Measurements from ENCODE around the gene CLIC4. TPM values are rescaled to one million over a fixed set of nuclear protein-coding genes. Genes with fewer than 3 reads are reported as not detected.

CLIC4 gene
- total RNA-seq, 4 donors from 2014 or later = 37.3 to 74.5 (median 45.6) TPM

DNA sequence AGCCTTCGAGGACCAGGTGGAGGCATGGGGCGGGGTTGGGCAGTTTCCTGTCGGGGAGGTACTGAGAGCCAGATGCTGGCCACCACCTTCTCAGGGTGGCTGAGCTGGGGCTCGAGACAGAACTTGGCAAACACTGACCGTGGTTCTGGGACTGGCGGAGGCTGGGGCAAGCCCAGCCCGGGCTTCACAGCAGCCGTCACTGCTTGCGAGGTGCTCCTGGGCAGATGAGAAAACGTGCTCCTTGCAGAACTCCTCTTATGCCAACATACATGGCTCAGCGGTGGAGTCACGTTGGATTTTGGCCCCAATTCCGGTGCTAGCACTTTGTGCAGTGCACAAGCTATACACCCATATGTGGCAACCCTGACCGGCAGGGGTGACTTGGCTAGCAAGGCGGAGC lies 115.6 kb downstream of the CLIC4 start:
- no peak for ATAC-seq
- H3K27me3 ChIP-seq = peaks cover 0 to 5% (median 3%) of the 10 kb centered on the region in 3 donors

DNA sequence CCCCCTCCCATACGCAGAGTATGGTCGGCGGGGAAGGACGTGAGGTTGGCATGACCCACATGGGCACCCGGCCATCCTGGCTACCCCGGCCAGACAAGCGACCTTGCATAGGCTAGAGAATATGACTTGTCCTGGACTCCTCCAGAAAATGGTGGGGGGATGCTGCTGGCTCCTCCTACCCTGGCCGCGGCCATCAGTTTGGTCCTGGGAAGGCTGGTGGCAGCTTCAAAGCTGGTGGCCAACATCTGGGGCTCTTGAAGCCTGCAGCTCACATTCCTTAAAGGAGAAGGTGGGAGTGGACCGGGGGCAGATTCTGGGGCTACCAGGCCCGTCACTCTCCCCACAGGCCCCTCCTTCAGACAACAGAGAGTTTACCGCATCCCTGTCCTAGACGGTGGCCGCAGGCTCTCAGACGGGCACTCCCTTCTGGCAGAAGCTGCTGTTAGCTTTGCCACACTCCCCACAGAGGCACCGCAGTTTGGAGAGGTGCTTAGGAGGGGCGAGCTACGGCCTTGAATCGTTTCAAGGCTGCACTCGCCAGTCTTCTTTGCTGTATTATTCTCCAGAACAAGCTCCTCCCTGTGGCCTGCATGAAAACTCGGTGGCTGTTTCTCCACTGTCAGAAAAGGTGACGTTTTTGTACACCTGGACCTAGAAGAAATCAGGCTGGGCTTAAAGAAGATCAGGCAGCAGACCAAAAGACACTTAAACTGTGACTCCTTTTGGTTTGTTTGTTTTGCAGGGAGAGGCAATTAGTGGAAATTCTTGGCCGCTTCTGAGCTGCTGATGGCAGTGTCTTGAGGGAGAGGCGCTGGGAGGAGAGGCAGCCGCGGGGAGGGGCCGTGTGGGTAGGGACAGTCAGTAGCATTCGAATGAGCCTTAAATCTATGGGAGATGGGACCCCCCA lies 116.8 kb downstream of the CLIC4 start:
- no peak for ATAC-seq
- Histone ChIP-seq H3K36me3 (no peaks in the 10 kb centered on the region), H3K27me3 (peaks cover 0 to 9% (median 5%) of the 10 kb centered on the region in 3 donors), H3K27ac (no peak overlapping the region), H3K9me3 (no peaks in the 10 kb centered on the region), H3K4me1 (no peaks in the 10 kb centered on the region), H3K4me3 (no peak overlapping the region)
- DNase-seq = no peak
- TF ChIP-seq, protein P1, sequence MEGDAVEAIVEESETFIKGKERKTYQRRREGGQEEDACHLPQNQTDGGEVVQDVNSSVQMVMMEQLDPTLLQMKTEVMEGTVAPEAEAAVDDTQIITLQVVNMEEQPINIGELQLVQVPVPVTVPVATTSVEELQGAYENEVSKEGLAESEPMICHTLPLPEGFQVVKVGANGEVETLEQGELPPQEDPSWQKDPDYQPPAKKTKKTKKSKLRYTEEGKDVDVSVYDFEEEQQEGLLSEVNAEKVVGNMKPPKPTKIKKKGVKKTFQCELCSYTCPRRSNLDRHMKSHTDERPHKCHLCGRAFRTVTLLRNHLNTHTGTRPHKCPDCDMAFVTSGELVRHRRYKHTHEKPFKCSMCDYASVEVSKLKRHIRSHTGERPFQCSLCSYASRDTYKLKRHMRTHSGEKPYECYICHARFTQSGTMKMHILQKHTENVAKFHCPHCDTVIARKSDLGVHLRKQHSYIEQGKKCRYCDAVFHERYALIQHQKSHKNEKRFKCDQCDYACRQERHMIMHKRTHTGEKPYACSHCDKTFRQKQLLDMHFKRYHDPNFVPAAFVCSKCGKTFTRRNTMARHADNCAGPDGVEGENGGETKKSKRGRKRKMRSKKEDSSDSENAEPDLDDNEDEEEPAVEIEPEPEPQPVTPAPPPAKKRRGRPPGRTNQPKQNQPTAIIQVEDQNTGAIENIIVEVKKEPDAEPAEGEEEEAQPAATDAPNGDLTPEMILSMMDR (IDR thresholded peaks at IDR 0.05 in 4 of 5, conservative IDR thresholded peaks at IDR 0.05 in 1 of 5) = no peak
- TF ChIP-seq POLR2A (IDR thresholded peaks at IDR 0.05) = no peak
- intact Hi-C loops (cut with DNase I; ENCODE audit: low total_unique reads) (no loop called here), in situ Hi-C loops (cut with MboI; ENCODE audit: low sequenced_read_pairs in 4 of 4) (no loop called here)

More for the DNA sequence above, 115.6 kb downstream of the CLIC4 start:
- DNase-seq = no peak
- H3K9me3 ChIP-seq = no peaks in the 10 kb centered on the region
- no peak overlapping the region for H3K4me3 ChIP-seq
- H3K27ac ChIP-seq = no peak overlapping the region
- H3K36me3 ChIP-seq = no peaks in the 10 kb centered on the region
- in situ Hi-C loops (cut with MboI; ENCODE audit: low sequenced_read_pairs in 4 of 4) = no loop called here
- H3K4me1 ChIP-seq = no peaks in the 10 kb centered on the region
- intact Hi-C loops (cut with DNase I; ENCODE audit: low total_unique reads) = no loop called here
- TF ChIP-seq POLR2A (IDR thresholded peaks at IDR 0.05) = no peak

DNA sequence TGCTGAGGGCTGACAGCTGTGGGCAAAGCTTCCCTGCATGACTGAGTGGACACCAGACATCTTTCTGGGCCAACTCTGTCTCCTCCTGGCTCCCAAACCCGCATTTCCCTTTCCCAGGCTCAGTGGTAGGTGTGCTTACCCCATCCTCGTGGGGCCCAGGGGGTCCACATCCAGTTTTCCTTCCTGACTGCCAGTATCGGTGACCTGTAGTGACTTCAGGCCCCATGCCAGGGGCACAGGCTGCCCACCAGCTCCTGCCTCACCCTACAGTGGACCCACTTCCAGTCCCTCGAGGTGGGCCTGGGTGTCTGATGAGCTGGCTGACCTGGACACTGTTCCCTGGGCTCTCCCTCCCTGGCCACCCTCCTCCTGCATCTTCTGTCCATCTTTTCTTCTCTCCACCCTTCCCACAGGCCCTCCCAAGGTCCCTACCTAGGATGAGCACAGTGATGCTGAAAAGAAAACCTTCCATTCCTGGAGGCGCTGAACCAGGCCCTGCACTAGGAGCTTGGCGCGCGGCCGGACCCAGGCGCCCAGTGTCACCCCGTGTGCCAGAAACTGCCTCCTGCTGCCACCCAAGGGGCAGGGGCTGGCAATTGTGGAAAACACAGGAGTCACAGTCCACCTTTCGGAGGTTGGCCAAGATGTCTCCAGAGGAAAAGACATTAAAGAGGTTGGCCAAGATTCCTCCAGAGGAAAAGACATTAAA lies 117.7 kb downstream of the CLIC4 start:
- in situ Hi-C loops (cut with MboI; ENCODE audit: low sequenced_read_pairs in 4 of 4) = no loop called here
- H3K9me3 ChIP-seq = no peaks in the 10 kb centered on the region
- H3K4me1 ChIP-seq = no peaks in the 10 kb centered on the region
- no peak for DNase-seq
- TF ChIP-seq, protein P1 (IDR thresholded peaks at IDR 0.05 in 4 of 5, conservative IDR thresholded peaks at IDR 0.05 in 1 of 5) = no peak
- TF ChIP-seq POLR2A (IDR thresholded peaks at IDR 0.05) = no peak
- H3K4me3 ChIP-seq = no peak overlapping the region
- H3K27me3 ChIP-seq = peaks cover 5 to 17% (median 14%) of the 10 kb centered on the region in 3 donors
- intact Hi-C loops (cut with DNase I; ENCODE audit: low total_unique reads) = no loop called here
- no peak overlapping the region for H3K27ac ChIP-seq
- no peaks in the 10 kb centered on the region for H3K36me3 ChIP-seq
- no peak for ATAC-seq

DNA sequence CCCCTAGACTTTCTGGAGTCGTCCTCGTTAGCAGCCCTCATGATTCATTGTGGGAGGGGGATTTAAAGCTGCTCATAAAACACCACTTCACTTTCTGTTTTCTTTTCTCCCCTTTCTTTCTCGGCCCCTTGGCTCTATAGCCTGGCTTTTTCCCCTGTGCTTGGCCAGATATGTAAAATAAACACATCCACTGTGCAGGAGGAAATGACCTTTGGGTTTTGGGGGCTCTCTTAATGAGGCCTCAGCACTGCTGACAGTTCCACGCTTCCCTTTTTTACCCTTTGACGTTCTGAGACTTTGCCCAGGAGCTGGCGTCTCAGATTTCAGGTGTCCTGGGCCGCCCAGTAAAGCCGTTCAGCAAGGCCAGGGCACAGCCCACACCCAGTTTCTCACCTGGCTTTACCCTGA lies 119.1 kb downstream of the CLIC4 start:
- H3K9me3 ChIP-seq = no peaks in the 10 kb centered on the region
- intact Hi-C loops (cut with DNase I; ENCODE audit: low total_unique reads) (no loop called here), in situ Hi-C loops (cut with MboI; ENCODE audit: low sequenced_read_pairs in 4 of 4) (no loop called here)
- H3K4me3 ChIP-seq = no peak overlapping the region
- peaks cover 13 to 23% (median 18%) of the 10 kb centered on the region in 3 donors for H3K27me3 ChIP-seq
- H3K4me1 ChIP-seq = no peaks in the 10 kb centered on the region
- H3K36me3 ChIP-seq = no peaks in the 10 kb centered on the region
- TF ChIP-seq, protein P1 (IDR thresholded peaks at IDR 0.05 in 4 of 5, conservative IDR thresholded peaks at IDR 0.05 in 1 of 5) = no peak
- no peak for TF ChIP-seq POLR2A (IDR thresholded peaks at IDR 0.05)
- ATAC-seq (no peak), DNase-seq (no peak)
- no peak overlapping the region for H3K27ac ChIP-seq

DNA sequence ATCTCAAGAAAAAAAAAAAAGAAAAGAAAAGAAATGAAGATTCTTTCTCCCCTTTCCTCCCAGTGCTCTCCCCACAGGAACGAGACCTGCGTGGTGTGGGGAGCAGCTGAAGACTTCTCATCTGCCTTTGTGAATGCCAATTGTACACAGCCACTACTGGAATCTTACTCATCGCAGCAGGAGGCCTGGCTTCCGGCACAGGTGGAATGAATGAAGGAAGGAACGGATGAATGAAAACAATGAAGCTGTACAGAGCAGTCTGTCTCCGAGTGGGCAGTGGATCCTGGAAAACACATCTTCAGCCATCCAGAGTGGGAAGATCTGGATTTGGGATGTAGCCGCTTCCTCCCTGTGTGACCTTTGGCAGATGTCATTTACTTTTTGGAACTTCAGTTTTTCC lies 119.9 kb downstream of the CLIC4 start:
- TF ChIP-seq, protein P1 (IDR thresholded peaks at IDR 0.05 in 4 of 5, conservative IDR thresholded peaks at IDR 0.05 in 1 of 5) = no peak
- no peak for TF ChIP-seq POLR2A (IDR thresholded peaks at IDR 0.05)

More for the DNA sequence above, 119.9 kb downstream of the CLIC4 start:
- no peaks in the 10 kb centered on the region for H3K36me3 ChIP-seq
- H3K9me3 ChIP-seq = no peaks in the 10 kb centered on the region
- peaks cover 13 to 23% (median 18%) of the 10 kb centered on the region in 3 donors for H3K27me3 ChIP-seq
- intact Hi-C loops (cut with DNase I; ENCODE audit: low total_unique reads) (no loop called here), in situ Hi-C loops (cut with MboI; ENCODE audit: low sequenced_read_pairs in 4 of 4) (no loop called here)
- ATAC-seq (no peak), DNase-seq (no peak)
- H3K4me1 ChIP-seq = no peaks in the 10 kb centered on the region
- H3K27ac ChIP-seq = no peak overlapping the region
- no peak overlapping the region for H3K4me3 ChIP-seq
